Spleen (tissue), 11 donors: ENCODE results near the gene JADE2. TPM values are rescaled to one million over a fixed set of nuclear protein-coding genes. Genes with fewer than 3 reads are reported as not detected.

ENCODE experiments used
- DNase-seq: peaks from one replicate; pipeline ENCODE4 v3.0.0-alpha.2; 2020
- H3K27ac ChIP-seq, 8 donors: fragments of 200-600 bp; sonication (generic) in 7 of 8; 1 replicate in 4 of 8; 2 replicates in 4 of 8; pipeline versions ENCODE4 v1.5.0 to v1.8.0; 2016 to 2021; ENCODE audit warnings: inconsistent platforms in 4 of 8, mild to moderate bottlenecking in 4 of 8, moderate library complexity in 1 of 8
- H3K27me3 ChIP-seq, 7 donors: fragments of 200-600 bp; sonication (generic) in 6 of 7; replicated peaks in 1 of 7; 1 replicate in 4 of 7; 2 replicates in 3 of 7; pipeline versions ENCODE4 v1.5.0 to v1.8.0; 2016 to 2021; ENCODE audit warnings: inconsistent platforms in 3 of 7, mild to moderate bottlenecking in 1 of 7
- H3K36me3 ChIP-seq, 6 donors: fragments of 200-600 bp; sonication (generic) in 5 of 6; 1 replicate in 4 of 6; 2 replicates in 2 of 6; pipeline versions ENCODE4 v1.5.0 to v1.8.0; 2016 to 2021; ENCODE audit warnings: inconsistent platforms in 2 of 6
- H3K4me1 ChIP-seq, 6 donors: fragments of 200-600 bp; sonication (generic) in 5 of 6; 1 replicate in 3 of 6; 2 replicates in 3 of 6; pipeline versions ENCODE4 v1.5.0 to v1.8.0; 2016 to 2021; ENCODE audit warnings: inconsistent platforms in 3 of 6
- H3K4me3 ChIP-seq, 8 donors: fragments of 200-600 bp; sonication (generic) in 7 of 8; 1 replicate in 4 of 8; 2 replicates in 4 of 8; pipeline versions ENCODE4 v1.5.0 to v1.8.0; 2016 to 2021; ENCODE audit warnings: inconsistent platforms in 4 of 8, mild to moderate bottlenecking in 4 of 8, moderate library complexity in 2 of 8
- H3K9me3 ChIP-seq, 8 donors: fragments of 200-600 bp; sonication (generic) in 7 of 8; 1 replicate in 4 of 8; 2 replicates in 4 of 8; pipeline versions ENCODE4 v1.5.0 to v1.8.0; 2016 to 2021; ENCODE audit warnings: inconsistent platforms in 4 of 8
- POLR2A ChIP-seq, 3 donors: fragments of 450-650 bp; IDR thresholded peaks; one replicate each; pipeline ENCODE4 v1.5.1; 2017; ENCODE audit warnings: antibody characterized with exemption in 3 of 3, mild to moderate bottlenecking in 1 of 3
- POLR2AphosphoS5 ChIP-seq, 3 donors: sonication (generic); formaldehyde crosslinking; IDR thresholded peaks; one replicate each; pipeline ENCODE4 v1.5.1; 2017; ENCODE audit warnings: antibody characterized with exemption in 3 of 3
- WGBS, 5 donors: extraction: QIAGEN DNeasy Blood & Tissue Kit in 3 of 5; methylation state at CpG; one replicate each; pipeline versions ENCODE4 v1.1.5 to v1.1.7; 2013 to 2018; 5-methylcytosine and 5-hydroxymethylcytosine counted together
- intact Hi-C: fragments of 100-400 bp; cut with DNase I; formaldehyde crosslinking; loops from one replicate; pipeline ENCODE4 v1.15.0; 2023; ENCODE audit warnings: low total_unique reads
- polyA plus RNA-seq, 3 donors: library from polyadenylated mRNA; stranded (reverse); fragments of 200-250 nt; gene quantifications; one replicate each; pipeline ENCODE4 v1.2.1, GENCODE V29; 2013
- total RNA-seq, 7 donors: library from RNA; depleted of rRNA in 3 of 7; stranded (reverse); fragments of >200 nt in 3 of 7; fragmentation: NEBNext Ultra II Directional in 4 of 7; extraction: Animal tissue kit (Norgen Biotek cat#: 25700) in 4 of 7; gene quantifications; one replicate each; pipeline versions ENCODE4 v1.1.0 to v1.2.1, GENCODE V29; 2016 to 2021
- TF ChIP-seq, protein P1 (sequence below), 11 experiments: fragments of 200-600 bp in 7 of 11; fragments of 450-650 bp in 4 of 11; sonication (generic) in 4 of 11; IDR thresholded peaks in 8 of 11; conservative IDR thresholded peaks in 3 of 11; 1 replicate in 7 of 11; 2 replicates in 4 of 11; pipeline versions ENCODE4 v1.4.0 to v1.8.0; 2016 to 2021; ENCODE audit warnings: antibody characterized with exemption in 11 of 11, inconsistent platforms in 4 of 11, mild to moderate bottlenecking in 1 of 11
- donor health status: healthy with polysubstance abuse.
- donor health status: DM: no; HTN: no; CAD: no; lungs with moderate emphysema.
- donor health status: DM: no; HTN: no; CAD: no.
- donor health status: Bipolar disorder and iron deficiency.
- donor health status: healthy.
- donor health status: DM: no; HTN: no; CAD: no.
- donor health status: DM: yes; HTN: yes; CAD: no.

JADE2 gene
- total and polyA plus RNA-seq, 10 donors = 12.3 to 131 (median 94.3) TPM

DNA sequence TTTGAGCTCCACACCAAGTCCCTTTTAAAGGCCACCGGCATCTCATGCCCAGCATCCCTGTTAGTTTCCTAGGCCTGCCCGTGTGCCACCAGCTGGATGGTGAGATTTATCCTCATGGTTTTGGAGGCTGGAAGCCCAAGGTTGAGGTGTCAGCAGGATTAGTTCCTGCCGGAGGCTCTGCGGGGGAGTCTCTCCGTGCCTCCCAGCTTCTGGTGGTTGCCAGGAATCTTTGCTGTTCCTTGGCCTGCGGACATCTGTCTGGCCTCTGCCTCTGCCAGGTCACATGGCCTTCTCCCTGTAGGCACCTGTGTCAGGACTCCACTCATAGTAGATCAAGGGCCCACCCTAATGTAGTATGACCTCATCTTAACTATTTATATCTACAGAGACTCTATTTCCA, 45.4 kb downstream of the JADE2 start:
- Histone ChIP-seq H3K9me3 (no peaks in the 10 kb centered on the region), H3K4me1 (peaks cover 31 to 68% (median 46%) of the 10 kb centered on the region in 6 donors), H3K27ac (peak overlapping the region in 5 of 8 donors; percentile 17 to 86 (median 75)), H3K36me3 (peaks cover 13 to 100% (median 98%) of the 10 kb centered on the region in 6 donors), H3K4me3 (no peak overlapping the region), H3K27me3 (no peaks in the 10 kb centered on the region)
- DNase-seq = no peak
- intact Hi-C loops = loop anchor here (10.0 kb wide), 2 partner anchors 46 to 156 kb away; partner anchors contain the start of genes CDKN2AIPNL and JADE2
- TF ChIP-seq, protein P1, sequence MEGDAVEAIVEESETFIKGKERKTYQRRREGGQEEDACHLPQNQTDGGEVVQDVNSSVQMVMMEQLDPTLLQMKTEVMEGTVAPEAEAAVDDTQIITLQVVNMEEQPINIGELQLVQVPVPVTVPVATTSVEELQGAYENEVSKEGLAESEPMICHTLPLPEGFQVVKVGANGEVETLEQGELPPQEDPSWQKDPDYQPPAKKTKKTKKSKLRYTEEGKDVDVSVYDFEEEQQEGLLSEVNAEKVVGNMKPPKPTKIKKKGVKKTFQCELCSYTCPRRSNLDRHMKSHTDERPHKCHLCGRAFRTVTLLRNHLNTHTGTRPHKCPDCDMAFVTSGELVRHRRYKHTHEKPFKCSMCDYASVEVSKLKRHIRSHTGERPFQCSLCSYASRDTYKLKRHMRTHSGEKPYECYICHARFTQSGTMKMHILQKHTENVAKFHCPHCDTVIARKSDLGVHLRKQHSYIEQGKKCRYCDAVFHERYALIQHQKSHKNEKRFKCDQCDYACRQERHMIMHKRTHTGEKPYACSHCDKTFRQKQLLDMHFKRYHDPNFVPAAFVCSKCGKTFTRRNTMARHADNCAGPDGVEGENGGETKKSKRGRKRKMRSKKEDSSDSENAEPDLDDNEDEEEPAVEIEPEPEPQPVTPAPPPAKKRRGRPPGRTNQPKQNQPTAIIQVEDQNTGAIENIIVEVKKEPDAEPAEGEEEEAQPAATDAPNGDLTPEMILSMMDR (IDR thresholded peaks at IDR 0.05 in 8 of 11, conservative IDR thresholded peaks at IDR 0.05 in 3 of 11) = no peak
- peak in 2 of 3 donors; percentile 5 to 32 for TF ChIP-seq POLR2AphosphoS5 (IDR thresholded peaks at IDR 0.05)
- WGBS, 5 donors = 66 to 87% (median 81%) methylated on average over 4 to 6 of the region's 6 CpGs

DNA sequence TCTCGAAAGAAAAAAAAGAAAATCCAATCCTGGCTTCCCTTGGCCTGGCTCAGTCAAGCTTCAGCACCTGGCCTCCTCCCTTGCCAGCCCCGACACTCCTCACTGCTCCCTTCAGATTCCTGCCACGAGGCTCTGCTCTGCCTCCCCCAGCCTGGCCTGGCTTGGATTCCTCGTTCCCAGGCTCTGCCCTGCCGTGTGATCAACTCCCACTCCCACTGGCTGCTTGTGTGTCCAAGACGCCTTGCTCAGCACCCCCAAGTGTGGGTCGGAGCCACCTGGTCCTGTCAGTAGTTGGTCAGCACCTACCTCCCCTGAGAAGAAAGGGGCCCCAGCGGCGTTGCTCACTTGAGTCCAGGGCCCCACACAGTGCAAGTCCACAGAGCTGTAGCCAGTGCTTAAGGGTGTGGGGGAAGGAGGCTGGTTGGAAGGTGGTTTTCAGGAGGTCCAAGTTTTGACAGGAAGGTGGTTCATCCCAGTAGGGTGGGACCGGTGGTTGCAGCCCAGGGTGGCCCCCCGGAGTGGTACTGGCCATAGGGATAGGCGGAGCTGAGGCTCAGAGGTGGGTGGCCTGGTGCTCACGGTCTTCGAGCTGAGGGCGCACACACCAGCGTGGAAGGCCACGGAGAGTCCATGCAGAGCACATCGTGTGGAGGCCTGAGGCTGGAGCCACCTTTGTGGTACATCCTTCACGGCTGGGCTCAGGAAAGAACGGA, 46.4 kb downstream of the JADE2 start:
- Histone ChIP-seq H3K27me3 (no peaks in the 10 kb centered on the region), H3K36me3 (peaks cover 4 to 100% (median 98%) of the 10 kb centered on the region in 6 donors), H3K4me3 (no peak overlapping the region), H3K27ac (peak overlapping the region in 3 of 8 donors; percentile 13 to 78 (median 17)), H3K4me1 (peaks cover 34 to 71% (median 48%) of the 10 kb centered on the region in 6 donors), H3K9me3 (no peaks in the 10 kb centered on the region)
- TF ChIP-seq, protein P1 (IDR thresholded peaks at IDR 0.05 in 8 of 11, conservative IDR thresholded peaks at IDR 0.05 in 3 of 11) = no peak
- TF ChIP-seq POLR2AphosphoS5 (IDR thresholded peaks at IDR 0.05) (peak in 2 of 3 donors; percentile 8 to 47), POLR2A (IDR thresholded peaks at IDR 0.05) (no peak)
- WGBS, 5 donors = 90 to 96% (median 93%) methylated on average over 20 of the region's 20 CpGs
- DNase-seq = peak; percentile 73
- intact Hi-C loops = loop anchor here (10.0 kb wide), 2 partner anchors 47 to 157 kb away; partner anchors contain the start of genes CDKN2AIPNL and JADE2

DNA sequence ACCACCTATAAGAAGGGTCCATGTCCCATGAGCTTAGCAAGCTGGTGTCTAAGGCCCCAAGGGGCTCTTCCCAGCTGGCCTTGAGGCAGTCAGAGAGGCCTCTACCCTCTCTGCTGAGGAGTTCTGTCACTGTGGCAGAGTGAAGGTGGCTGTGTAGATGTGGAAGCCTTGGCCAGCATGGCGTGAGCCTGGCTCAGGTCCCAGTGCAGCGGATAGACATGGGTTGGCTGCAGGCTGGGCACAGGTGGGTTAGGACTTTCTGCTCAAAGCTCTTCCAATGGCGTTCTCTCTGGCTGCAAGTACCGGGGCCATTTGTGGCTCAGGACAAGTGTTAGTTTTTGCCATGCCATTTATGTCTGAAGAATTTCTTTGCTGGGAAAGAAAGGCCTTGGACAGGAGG, 47.3 kb downstream of the JADE2 start:
- H3K9me3 ChIP-seq = no peaks in the 10 kb centered on the region
- no peak overlapping the region for H3K4me3 ChIP-seq
- no peak overlapping the region for H3K27ac ChIP-seq
- H3K4me1 ChIP-seq = peaks cover 32 to 71% (median 48%) of the 10 kb centered on the region in 6 donors
- TF ChIP-seq, protein P1 (IDR thresholded peaks at IDR 0.05 in 8 of 11, conservative IDR thresholded peaks at IDR 0.05 in 3 of 11) = no peak
- peak in 1 of 3 donors; percentile 30 for TF ChIP-seq POLR2AphosphoS5 (IDR thresholded peaks at IDR 0.05)
- H3K36me3 ChIP-seq = peaks cover 4 to 100% (median 93%) of the 10 kb centered on the region in 6 donors
- H3K27me3 ChIP-seq = no peaks in the 10 kb centered on the region
- DNase-seq = no peak
- 88 to 97% (median 96%) methylated on average over 3 to 4 of the region's 4 CpGs for WGBS, 5 donors
- intact Hi-C loops = loop anchor here (10.0 kb wide), 2 partner anchors 48 to 158 kb away; partner anchors contain the start of genes CDKN2AIPNL and JADE2

DNA sequence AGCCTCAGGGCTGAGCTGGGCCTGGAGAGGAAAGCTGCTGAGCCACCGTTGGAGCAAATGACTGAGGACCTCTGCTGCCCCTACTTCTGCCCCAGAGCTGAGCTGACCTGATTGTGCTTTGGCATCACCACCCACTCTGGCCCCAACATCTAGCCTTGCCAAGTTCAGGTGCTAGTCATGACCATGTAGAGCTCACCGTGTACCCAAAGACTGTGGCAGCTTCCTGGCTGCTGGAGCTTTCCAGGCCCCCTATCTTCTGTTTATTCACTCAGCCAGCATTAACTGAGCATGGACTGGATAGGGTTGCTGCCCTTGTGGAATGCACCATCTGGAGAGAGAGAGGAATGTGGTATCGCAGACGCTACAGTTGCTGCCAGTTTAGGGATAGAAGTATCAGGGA, 49.1 kb downstream of the JADE2 start:
- no peaks in the 10 kb centered on the region for H3K27me3 ChIP-seq
- no peak for DNase-seq
- intact Hi-C loops = loop anchor here (10.0 kb wide), 2 partner anchors 50 to 160 kb away; partner anchors contain the start of genes CDKN2AIPNL and JADE2
- TF ChIP-seq, protein P1 (IDR thresholded peaks at IDR 0.05 in 8 of 11, conservative IDR thresholded peaks at IDR 0.05 in 3 of 11) = no peak
- TF ChIP-seq POLR2A (IDR thresholded peaks at IDR 0.05) (no peak), POLR2AphosphoS5 (IDR thresholded peaks at IDR 0.05) (no peak)
- peaks cover 18 to 69% (median 36%) of the 10 kb centered on the region in 6 donors for H3K4me1 ChIP-seq
- no peaks in the 10 kb centered on the region for H3K9me3 ChIP-seq
- no peak overlapping the region for H3K27ac ChIP-seq
- WGBS, 5 donors = 78 to 82% (median 81%) methylated on average over 4 of the region's 4 CpGs
- peaks cover 4 to 100% (median 94%) of the 10 kb centered on the region in 6 donors for H3K36me3 ChIP-seq
- no peak overlapping the region for H3K4me3 ChIP-seq
